Suprapubic skin (tissue), 4 donors: ENCODE results near the gene PRICKLE3.

Experiments used
- CTCF ChIP-seq, 2 donors: fragments of 200-600 bp in 1 of 2; fragments of 450-650 bp in 1 of 2; sonication (generic) in 1 of 2; IDR thresholded peaks; one replicate each; pipeline ENCODE4 v1.5.1; 2016 to 2019; ENCODE audit warnings: antibody characterized with exemption in 2 of 2, mild to moderate bottlenecking in 1 of 2, moderate library complexity in 1 of 2
- EP300 ChIP-seq: sonication (generic); formaldehyde crosslinking; IDR thresholded peaks from one replicate; pipeline ENCODE4 v1.6.1; 2017; ENCODE audit warnings: antibody characterized with exemption
- POLR2A ChIP-seq, 2 donors: fragments of 450-650 bp; IDR thresholded peaks; one replicate each; pipeline ENCODE4 v1.6.1; 2017; ENCODE audit warnings: antibody characterized with exemption in 2 of 2, mild to moderate bottlenecking in 2 of 2, moderate library complexity in 2 of 2
- POLR2AphosphoS5 ChIP-seq, 3 donors: sonication (generic); formaldehyde crosslinking; IDR thresholded peaks; one replicate each; pipeline ENCODE4 v1.6.1; 2017; ENCODE audit warnings: antibody characterized with exemption in 3 of 3

GRCh38 chrX:49212209-49212608, 26.0 kb upstream of the PRICKLE3 start:
- TF ChIP-seq CTCF (IDR thresholded peaks at IDR 0.05): no peak
- TF ChIP-seq POLR2A (IDR thresholded peaks at IDR 0.05): no peak
- no peak for TF ChIP-seq POLR2AphosphoS5 (IDR thresholded peaks at IDR 0.05)
- TF ChIP-seq EP300: no peak
